ENCODE results near the gene SASH1.

DNA sequence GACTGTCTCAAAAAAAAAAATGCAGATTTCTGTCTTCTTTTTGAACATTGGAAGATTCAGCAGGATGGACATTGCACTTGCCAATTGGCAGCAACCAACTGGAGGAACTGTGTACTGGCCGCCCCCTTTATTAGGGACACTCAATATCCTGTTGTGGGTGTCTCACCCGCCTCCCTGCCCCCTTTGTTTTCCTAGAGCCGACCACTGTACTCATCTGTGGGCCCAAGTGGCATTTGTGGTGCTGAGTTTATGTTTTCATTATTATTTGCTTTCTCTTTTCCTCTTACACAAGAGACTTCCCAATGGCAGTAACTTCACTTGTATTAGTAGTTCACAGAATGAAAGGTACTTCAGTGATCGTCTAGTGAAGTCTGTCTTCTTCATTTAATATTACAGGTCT lies 125.3 kb downstream of the SASH1 start:
- TF ChIP-seq CTCF (IDR thresholded peaks at IDR 0.05; ENCODE audit: extremely low read depth in 1 of 2, insufficient read depth in 1 of 2, low read depth in 1 of 2, low read length in 2 of 2) (no peak), GATA2 (IDR thresholded peaks at IDR 0.05; ENCODE audit: insufficient read depth, insufficient read length, low read depth, low read length) (no peak), POLR2A (IDR thresholded peaks at IDR 0.05; ENCODE audit: low read depth, low read length) (no peak), EZH2 (IDR thresholded peaks at IDR 0.05; ENCODE audit: borderline replicate concordance, low read depth, low read length, severe bottlenecking) (no peak), POLR2AphosphoS5 (IDR thresholded peaks at IDR 0.05; ENCODE audit: insufficient read depth, low read depth, low read length) (no peak), JUN (IDR thresholded peaks at IDR 0.05; ENCODE audit: borderline replicate concordance, insufficient read depth, insufficient read length, low read depth) (no peak), MYC (IDR thresholded peaks at IDR 0.05; ENCODE audit: low read depth, low read length) (no peak)
- TF ChIP-seq, protein P1, sequence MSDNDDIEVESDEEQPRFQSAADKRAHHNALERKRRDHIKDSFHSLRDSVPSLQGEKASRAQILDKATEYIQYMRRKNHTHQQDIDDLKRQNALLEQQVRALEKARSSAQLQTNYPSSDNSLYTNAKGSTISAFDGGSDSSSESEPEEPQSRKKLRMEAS (IDR thresholded peaks at IDR 0.05; ENCODE audit: insufficient read depth, insufficient read length) = no peak

All from endothelial cell of umbilical vein (primary cell).